CD4-positive, alpha-beta T cell treated with Interleukin-17A for 4 hours (primary cell): ENCODE data around the gene C12orf75.
"Not testable (repeated sequence)": the region's sequence is repeated elsewhere in the genome, so short reads cannot be mapped to it uniquely, and the experiment has no call there.

Experiments
- DNase-seq: peaks from one replicate; pipeline ENCODE4 v3.0.0-alpha.2; 2020; ENCODE audit warnings: mixed read lengths

Gene C12orf75

GRCh38 chr12:105310476-105311085, 19.9 kb upstream of the C12orf75 start:
- DNase-seq, result not testable (repeated sequence)

- not testable (repeated sequence) for DNase-seq
Observed at GRCh38 chr12:105311936-105312335, 18.6 kb upstream of the C12orf75 start.

GRCh38 chr12:105313755-105314154, 16.7 kb upstream of the C12orf75 start:
- not testable (repeated sequence) for DNase-seq

- no peak for DNase-seq
Observed at GRCh38 chr12:105315130-105315529, 15.4 kb upstream of the C12orf75 start.

GRCh38 chr12:105315726-105316125, 14.8 kb upstream of the C12orf75 start:
- DNase-seq, result no peak

- DNase-seq, result no peak
Observed at GRCh38 chr12:105316931-105317852, 13.3 kb upstream of the C12orf75 start.

- DNase-seq, result no peak
Observed at GRCh38 chr12:105317942-105318621, 12.4 kb upstream of the C12orf75 start.

- DNase-seq, result no peak
Observed at GRCh38 chr12:105318651-105319483, 11.6 kb upstream of the C12orf75 start.

- peak; percentile 43 for DNase-seq
Observed at GRCh38 chr12:105319691-105320209, 10.7 kb upstream of the C12orf75 start.

GRCh38 chr12:105321125-105321524, 9.4 kb upstream of the C12orf75 start:
- no peak for DNase-seq

GRCh38 chr12:105322070-105322469, 8.4 kb upstream of the C12orf75 start:
- DNase-seq, result no peak

- DNase-seq, result no peak
Observed at GRCh38 chr12:105324704-105325103, 5.8 kb upstream of the C12orf75 start.

- no peak for DNase-seq
Observed at GRCh38 chr12:105325117-105325516, 5.4 kb upstream of the C12orf75 start.

- DNase-seq, result no peak
Observed at GRCh38 chr12:105329926-105330282, 587 bp upstream of the C12orf75 start.

GRCh38 chr12:105330931-105331804, 677 bp downstream of the C12orf75 start:
- peak; percentile 48 for DNase-seq

GRCh38 chr12:105331805-105332251, 1.3 kb downstream of the C12orf75 start:
- DNase-seq, result peak; percentile 55

GRCh38 chr12:105332286-105332685, 1.8 kb downstream of the C12orf75 start:
- DNase-seq, result not testable (repeated sequence)

- no peak for DNase-seq
Observed at GRCh38 chr12:105332925-105333324, 2.4 kb downstream of the C12orf75 start.

GRCh38 chr12:105334001-105334400, 3.5 kb downstream of the C12orf75 start:
- no peak for DNase-seq

GRCh38 chr12:105334582-105334981, 4.1 kb downstream of the C12orf75 start:
- DNase-seq, result no peak

GRCh38 chr12:105335856-105336255, 5.4 kb downstream of the C12orf75 start:
- no peak for DNase-seq
